Osteocyte (in vitro differentiated cells): ENCODE data around the gene HOXB8. TPM values are rescaled to one million over a fixed set of nuclear protein-coding genes. Genes with fewer than 3 reads are reported as not detected.

ENCODE experiments used
- DNase-seq: peaks from one replicate; pipeline ENCODE4 v3.0.0; 2021; ENCODE audit warnings: mixed read lengths; ENCODE audit not compliant: unreplicated experiment; ENCODE audit errors: extremely low spot score
- H3K27ac Mint-ChIP-seq: one replicate; pipeline ENCODE4 v1.8.0; 2021; ENCODE audit warnings: mild to moderate bottlenecking, mixed read lengths; ENCODE audit not compliant: unreplicated experiment
- H3K27me3 Mint-ChIP-seq: one replicate; pipeline ENCODE4 v1.8.0; 2021; ENCODE audit warnings: mixed read lengths; ENCODE audit not compliant: unreplicated experiment
- H3K36me3 Mint-ChIP-seq: one replicate; pipeline ENCODE4 v1.8.0; 2021; ENCODE audit warnings: mixed read lengths; ENCODE audit not compliant: unreplicated experiment
- H3K4me1 Mint-ChIP-seq: one replicate; pipeline ENCODE4 v1.8.0; 2021; ENCODE audit warnings: mixed read lengths; ENCODE audit not compliant: unreplicated experiment
- H3K4me3 Mint-ChIP-seq: one replicate; pipeline ENCODE4 v1.8.0; 2021; ENCODE audit warnings: mild to moderate bottlenecking, moderate library complexity, mixed read lengths; ENCODE audit not compliant: unreplicated experiment
- H3K9me3 Mint-ChIP-seq: one replicate; pipeline ENCODE4 v1.8.0; 2021; ENCODE audit warnings: mixed read lengths; ENCODE audit not compliant: unreplicated experiment
- CTCF ChIP-seq: fragments of 200-600 bp; sonication (generic); IDR thresholded peaks from 2 replicates; pipeline ENCODE4 v1.5.0; 2021; ENCODE audit warnings: antibody characterized with exemption, mild to moderate bottlenecking, moderate library complexity
- total RNA-seq: library from RNA; stranded (reverse); gene quantifications from 2 replicates; pipeline ENCODE4 v1.2.1, GENCODE V29; 2021

HOXB8 gene
- total RNA-seq, 1 donor from 2014 or later, result not detected

DNA sequence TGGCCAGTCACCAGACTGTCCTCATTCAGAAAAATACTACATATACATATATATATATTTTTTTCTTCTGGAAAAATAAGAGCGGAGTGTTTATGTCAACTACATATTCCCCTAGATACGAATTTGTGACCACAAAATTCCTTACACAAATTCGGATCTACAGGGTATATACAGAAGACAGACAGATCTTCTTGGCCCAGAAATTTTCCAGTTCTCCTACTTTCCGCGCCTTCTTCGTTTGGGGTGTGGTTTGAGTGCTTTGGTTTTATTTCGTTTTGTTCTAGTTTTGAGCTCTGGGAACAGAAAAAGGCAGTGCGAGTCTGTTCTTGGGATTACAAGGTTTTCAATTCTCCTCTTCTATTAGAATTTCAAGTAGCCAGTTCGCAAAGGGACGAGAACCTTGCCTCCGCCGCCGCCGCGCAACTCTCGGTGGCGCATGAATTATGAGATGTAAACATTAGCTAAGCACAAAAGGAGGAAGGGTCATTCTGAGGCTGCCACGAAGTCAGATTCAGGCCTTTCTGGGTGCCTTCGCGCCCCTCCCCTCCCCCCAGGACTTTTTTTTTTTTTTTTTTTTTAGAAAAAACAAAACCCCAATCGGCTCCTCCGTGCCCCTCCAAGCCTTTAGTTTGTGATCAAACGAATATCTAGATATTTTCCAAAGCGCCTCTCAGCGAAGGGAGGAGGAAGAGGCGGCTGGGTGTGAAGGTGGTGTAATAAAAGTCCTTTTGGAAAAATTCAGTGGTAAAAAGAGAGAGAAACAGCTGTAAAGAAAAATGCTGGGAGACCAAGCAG, 35.1 kb downstream of the HOXB8 start:
- Mint-ChIP-seq H3K4me3 (no peak overlapping the region), H3K27me3 (peaks cover 88% of the 10 kb centered on the region), H3K36me3 (peaks cover 1% of the 10 kb centered on the region), H3K9me3 (no peaks in the 10 kb centered on the region), H3K4me1 (peaks cover 5% of the 10 kb centered on the region), H3K27ac (no peak overlapping the region)
- no peak for DNase-seq
- no peak for TF ChIP-seq CTCF

- no peak for DNase-seq
- Mint-ChIP-seq H3K36me3 (peaks cover 1% of the 10 kb centered on the region), H3K27me3 (peaks cover 88% of the 10 kb centered on the region), H3K4me1 (peaks cover 3% of the 10 kb centered on the region), H3K27ac (no peak overlapping the region), H3K9me3 (no peaks in the 10 kb centered on the region), H3K4me3 (no peak overlapping the region)
- TF ChIP-seq CTCF, result no peak
These were observed 35.7 kb downstream of the HOXB8 start for GRCh38 chr17:48579471-48579759.

- Mint-ChIP-seq H3K27ac (no peak overlapping the region), H3K4me3 (no peak overlapping the region), H3K36me3 (peaks cover 1% of the 10 kb centered on the region), H3K9me3 (no peaks in the 10 kb centered on the region), H3K27me3 (peaks cover 88% of the 10 kb centered on the region), H3K4me1 (peaks cover 3% of the 10 kb centered on the region)
- no peak for DNase-seq
- no peak for TF ChIP-seq CTCF
These were observed 36.2 kb downstream of the HOXB8 start for GRCh38 chr17:48578616-48579470.

DNA sequence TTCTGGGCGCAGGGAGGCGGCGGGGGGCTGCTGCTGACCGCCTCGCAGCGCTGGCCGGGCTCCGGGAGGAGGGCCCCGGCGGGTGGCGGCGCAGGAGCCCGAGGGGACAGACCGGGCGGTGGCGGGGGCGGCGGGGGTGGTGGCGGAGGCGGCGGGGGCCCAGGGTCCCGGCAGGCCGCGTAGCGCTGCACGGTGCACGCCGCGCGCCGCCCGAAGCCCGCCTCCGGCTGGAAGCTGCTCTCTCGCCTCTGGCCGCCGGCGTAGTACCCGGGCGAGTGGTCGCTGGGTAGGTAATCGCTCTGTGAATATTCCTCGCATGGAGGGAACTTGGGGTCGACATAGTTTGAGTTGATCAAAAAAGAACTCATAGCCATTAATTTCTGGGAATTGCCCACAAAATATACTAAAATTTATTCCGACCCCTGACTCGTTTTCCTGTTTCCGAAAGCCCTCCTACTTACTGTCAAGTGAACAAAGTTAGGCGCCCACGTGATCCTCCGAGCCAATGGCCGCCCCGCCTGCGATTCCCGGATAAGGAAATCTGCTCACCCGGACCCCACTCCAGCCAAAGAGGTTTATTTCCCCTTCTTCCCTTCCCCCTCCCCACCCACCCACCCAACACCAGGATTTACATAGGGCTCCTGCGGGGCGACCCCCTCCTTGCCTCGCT, 37.0 kb downstream of the HOXB8 start, which contains the start of gene HOXB4:
Gene HOXB4, minus strand, starts transcription at position 405 of the 670 bp plus-strand sequence. Its CDS starts 31 bp downstream, at position 374.
- Mint-ChIP-seq H3K4me3 (no peak within 1 kb of the TSS), H3K27ac (no peak within 1 kb of the TSS), H3K27me3 (peaks cover 88% of the 10 kb centered on the region), H3K36me3 (peaks cover under 1% of the 10 kb centered on the region), H3K9me3 (no peaks in the 10 kb centered on the region), H3K4me1 (peaks cover 3% of the 10 kb centered on the region)
- DNase-seq, result no peak
- no peak for TF ChIP-seq CTCF
